Measurements from ENCODE around the gene BLACAT1. TPM values are rescaled to one million over a fixed set of nuclear protein-coding genes. Genes with fewer than 3 reads are reported as not detected.

The BLACAT1 gene
- total RNA-seq, 5 donors from 2014 or later (not counting 1 experiment from before 2014, with no cell fraction given), result 0.16 to 0.60 (median 0.30) TPM; not detected in 2

GRCh38 chr1:205444931-205445645 is 10.8 kb downstream of the BLACAT1 start:
- Mint-ChIP-seq H3K27ac (no peak overlapping the region), H3K27me3 (peaks cover 0 to 6% of the 10 kb centered on the region in 2 donors), H3K4me3 (no peak overlapping the region), H3K36me3 (no peaks in the 10 kb centered on the region), H3K9me3 (no peaks in the 10 kb centered on the region), H3K4me1 (peaks cover 19 to 23% (median 21%) of the 10 kb centered on the region in 3 donors)
- no peaks in the 10 kb centered on the region for H3K36me3 ChIP-seq (ENCODE audit: control insufficient read depth in 2 of 2, extremely low read depth in 1 of 2, insufficient read depth in 1 of 2, low read length in 1 of 2)
- DNase-seq (no peak), ATAC-seq (replicated peaks in 1 of 4) (no peak)
- ChIA-PET POLR2A (interaction anchor here in 1 of 2 donors (0.6 kb wide), 1 partner anchor 772 kb away, joined by 3 read pairs; no protein-coding TSS in a partner anchor), CTCF (interaction anchor here in 1 of 2 donors (0.6 kb wide), 1 partner anchor 47 kb away, joined by 3 read pairs; no protein-coding TSS in a partner anchor)
- WGBS (ENCODE audit: insufficient coverage), result 65% methylated on average over 3 of the region's 18 CpGs
- H3K4me3 ChIP-seq (ENCODE audit: control insufficient read depth in 1 of 2, extremely low read depth in 1 of 2, low read length in 1 of 2), result no peak overlapping the region
- peaks cover 4 to 27% of the 10 kb centered on the region in 2 experiments for H3K4me1 ChIP-seq (ENCODE audit: control insufficient read depth in 1 of 2, extremely low read depth in 1 of 2, insufficient read depth in 2 of 2, low read length in 2 of 2)
- H3K27ac ChIP-seq (ENCODE audit: low read length), result no peak overlapping the region
- no peaks in the 10 kb centered on the region for H3K9me3 ChIP-seq
- H3K27me3 ChIP-seq (replicated peaks in 1 of 2; ENCODE audit: control insufficient read depth in 2 of 2, extremely low read depth in 1 of 2, insufficient read depth in 2 of 2, low read length in 1 of 2), result peaks cover 0 to 12% of the 10 kb centered on the region in 2 experiments

DNA sequence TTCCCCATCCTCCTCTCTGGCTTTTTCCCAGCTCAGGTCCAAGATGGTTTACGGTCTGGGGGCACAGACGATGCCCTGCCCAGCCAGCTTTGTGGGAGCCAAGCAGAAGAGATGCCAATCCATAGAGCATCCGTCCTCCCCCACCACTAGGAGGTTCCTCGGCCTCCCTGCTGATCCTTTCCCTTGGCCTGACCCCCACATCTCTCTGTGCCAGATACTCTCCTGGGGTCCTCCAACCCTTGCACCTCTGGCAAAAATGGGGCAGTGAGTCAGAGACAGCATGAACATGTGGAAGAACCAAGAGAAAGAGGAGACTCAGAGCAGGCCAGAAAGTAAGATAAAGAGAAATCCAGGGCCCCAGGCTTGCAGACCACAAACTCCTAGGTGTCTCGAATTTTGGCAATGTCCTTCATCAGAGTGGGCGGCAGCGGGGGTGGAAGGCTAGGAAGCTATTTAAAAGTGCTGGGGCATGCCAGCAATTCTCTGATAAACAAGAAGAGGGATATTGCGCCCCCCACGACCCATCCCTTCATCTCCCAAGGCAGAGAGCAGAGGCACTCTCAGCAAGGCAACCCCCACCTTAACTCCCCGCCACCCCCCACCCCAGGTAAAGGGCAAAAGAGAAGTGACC is 11.4 kb downstream of the BLACAT1 start:
- DNase-seq, result no peak
- no peak for ATAC-seq (replicated peaks in 1 of 4)
- Mint-ChIP-seq H3K4me3 (no peak overlapping the region), H3K9me3 (no peaks in the 10 kb centered on the region), H3K27me3 (peaks cover 0 to 3% of the 10 kb centered on the region in 2 donors), H3K36me3 (no peaks in the 10 kb centered on the region), H3K27ac (no peak overlapping the region), H3K4me1 (peaks cover 24 to 29% (median 26%) of the 10 kb centered on the region in 3 donors)
- Histone ChIP-seq H3K4me3 (ENCODE audit: control insufficient read depth in 1 of 2, extremely low read depth in 1 of 2, low read length in 1 of 2) (no peak overlapping the region), H3K9me3 (no peaks in the 10 kb centered on the region), H3K36me3 (ENCODE audit: control insufficient read depth in 2 of 2, extremely low read depth in 1 of 2, insufficient read depth in 1 of 2, low read length in 1 of 2) (no peaks in the 10 kb centered on the region), H3K4me1 (ENCODE audit: control insufficient read depth in 1 of 2, extremely low read depth in 1 of 2, insufficient read depth in 2 of 2, low read length in 2 of 2) (peaks cover 4 to 30% of the 10 kb centered on the region in 2 experiments), H3K27me3 (replicated peaks in 1 of 2; ENCODE audit: control insufficient read depth in 2 of 2, extremely low read depth in 1 of 2, insufficient read depth in 2 of 2, low read length in 1 of 2) (peaks cover 0 to 8% of the 10 kb centered on the region in 2 experiments), H3K27ac (ENCODE audit: low read length) (no peak overlapping the region)
- WGBS (ENCODE audit: insufficient coverage), result 58% methylated on average over 3 of the region's 10 CpGs
- ChIA-PET CTCF (no interaction called here), POLR2A (no interaction called here)

GRCh38 chr1:205443585-205444299 is 12.1 kb downstream of the BLACAT1 start:
- ChIA-PET CTCF (no interaction called here), POLR2A (no interaction called here)
- no peaks in the 10 kb centered on the region for H3K36me3 ChIP-seq (ENCODE audit: control insufficient read depth in 2 of 2, extremely low read depth in 1 of 2, insufficient read depth in 1 of 2, low read length in 1 of 2)
- DNase-seq (no peak), ATAC-seq (replicated peaks in 1 of 4) (no peak)
- H3K36me3 Mint-ChIP-seq, result no peaks in the 10 kb centered on the region
- WGBS (ENCODE audit: insufficient coverage), result 50% methylated on average over 2 of the region's 7 CpGs
- H3K4me3 Mint-ChIP-seq, result no peak overlapping the region
- H3K4me3 ChIP-seq (ENCODE audit: control insufficient read depth in 1 of 2, extremely low read depth in 1 of 2, low read length in 1 of 2), result no peak overlapping the region
- H3K9me3 Mint-ChIP-seq, result no peaks in the 10 kb centered on the region
- H3K27ac Mint-ChIP-seq, result no peak overlapping the region
- H3K27me3 Mint-ChIP-seq, result peaks cover 0 to 1% of the 10 kb centered on the region in 2 donors
- peaks cover 25 to 30% (median 29%) of the 10 kb centered on the region in 3 donors for H3K4me1 Mint-ChIP-seq
- H3K4me1 ChIP-seq (ENCODE audit: control insufficient read depth in 1 of 2, extremely low read depth in 1 of 2, insufficient read depth in 2 of 2, low read length in 2 of 2), result peaks cover 4 to 33% of the 10 kb centered on the region in 2 experiments
- no peaks in the 10 kb centered on the region for H3K9me3 ChIP-seq
- no peak overlapping the region for H3K27ac ChIP-seq (ENCODE audit: low read length)
- H3K27me3 ChIP-seq (replicated peaks in 1 of 2; ENCODE audit: control insufficient read depth in 2 of 2, extremely low read depth in 1 of 2, insufficient read depth in 2 of 2, low read length in 1 of 2), result peaks cover 0 to 2% of the 10 kb centered on the region in 2 experiments

- Mint-ChIP-seq H3K9me3 (no peaks in the 10 kb centered on the region), H3K36me3 (no peaks in the 10 kb centered on the region), H3K4me3 (no peak overlapping the region), H3K4me1 (peaks cover 25 to 31% (median 29%) of the 10 kb centered on the region in 3 donors), H3K27ac (peak overlapping the region in 1 of 2 donors; percentile 97), H3K27me3 (peaks cover 0 to 1% of the 10 kb centered on the region in 2 donors)
- H3K9me3 ChIP-seq, result no peaks in the 10 kb centered on the region
- H3K4me1 ChIP-seq (ENCODE audit: control insufficient read depth in 1 of 2, extremely low read depth in 1 of 2, insufficient read depth in 2 of 2, low read length in 2 of 2), result peaks cover 4 to 43% of the 10 kb centered on the region in 2 experiments
- ChIA-PET CTCF (interaction anchor here in 1 of 2 donors (0.6 kb wide), 1 partner anchor 21 kb away, joined by 3 read pairs; no protein-coding TSS in a partner anchor), POLR2A (no interaction called here)
- DNase-seq (no peak), ATAC-seq (replicated peaks in 1 of 4) (no peak)
- H3K27ac ChIP-seq (ENCODE audit: low read length), result peak overlapping the region; percentile 72
- WGBS (ENCODE audit: insufficient coverage), result 93% methylated on average over 3 of the region's 12 CpGs
- H3K4me3 ChIP-seq (ENCODE audit: control insufficient read depth in 1 of 2, extremely low read depth in 1 of 2, low read length in 1 of 2), result no peak overlapping the region
- no peaks in the 10 kb centered on the region for H3K36me3 ChIP-seq (ENCODE audit: control insufficient read depth in 2 of 2, extremely low read depth in 1 of 2, insufficient read depth in 1 of 2, low read length in 1 of 2)
- peaks cover 0 to 3% of the 10 kb centered on the region in 2 experiments for H3K27me3 ChIP-seq (replicated peaks in 1 of 2; ENCODE audit: control insufficient read depth in 2 of 2, extremely low read depth in 1 of 2, insufficient read depth in 2 of 2, low read length in 1 of 2)
Measured at GRCh38 chr1:205442051-205442725, 13.7 kb downstream of the BLACAT1 start.

GRCh38 chr1:205441716-205442050 is 14.2 kb downstream of the BLACAT1 start:
- DNase-seq (no peak), ATAC-seq (replicated peaks in 1 of 4) (no peak)
- Histone ChIP-seq H3K27me3 (replicated peaks in 1 of 2; ENCODE audit: control insufficient read depth in 2 of 2, extremely low read depth in 1 of 2, insufficient read depth in 2 of 2, low read length in 1 of 2) (peaks cover 0 to 8% of the 10 kb centered on the region in 2 experiments), H3K4me3 (ENCODE audit: control insufficient read depth in 1 of 2, extremely low read depth in 1 of 2, low read length in 1 of 2) (no peak overlapping the region), H3K4me1 (ENCODE audit: control insufficient read depth in 1 of 2, extremely low read depth in 1 of 2, insufficient read depth in 2 of 2, low read length in 2 of 2) (peaks cover 4 to 48% of the 10 kb centered on the region in 2 experiments), H3K27ac (ENCODE audit: low read length) (peak overlapping the region; percentile 72), H3K9me3 (no peaks in the 10 kb centered on the region), H3K36me3 (ENCODE audit: control insufficient read depth in 2 of 2, extremely low read depth in 1 of 2, insufficient read depth in 1 of 2, low read length in 1 of 2) (no peaks in the 10 kb centered on the region)
- Mint-ChIP-seq H3K4me1 (peaks cover 25 to 33% (median 29%) of the 10 kb centered on the region in 3 donors), H3K4me3 (peak overlapping the region; percentile 79 to 85 (median 80)), H3K9me3 (no peaks in the 10 kb centered on the region), H3K27me3 (peaks cover 0 to 1% of the 10 kb centered on the region in 2 donors), H3K36me3 (no peaks in the 10 kb centered on the region), H3K27ac (peak overlapping the region; percentile 94 to 97)
- ChIA-PET POLR2A (no interaction called here), CTCF (interaction anchor here (0.6 to 2.0 kb wide), 5 partner anchors 11 to 83 kb away, joined by 3 to 13 read pairs (median 7); no protein-coding TSS in a partner anchor)
- no CpG with 5 or more reads among the region's 3 CpGs for WGBS (ENCODE audit: insufficient coverage)

Measured in T-cell (primary cell).